Measurements from ENCODE around the gene LIG4.
"Not testable (repeated sequence)": the region's sequence is repeated elsewhere in the genome, so short reads cannot be mapped to it uniquely, and the experiment has no call there.

Gene LIG4

GRCh38 chr13:108217307-108218043 lies 2.1 kb upstream of the LIG4 start:
- Histone ChIP-seq H3K27ac (ENCODE audit: low read depth, low read length) (peak overlapping the region; percentile 88), H3K9ac (ENCODE audit: low read length) (peak overlapping the region; percentile 76), H3K4me1 (ENCODE audit: control insufficient read depth, insufficient read depth, low read length) (peaks cover 16% of the 10 kb centered on the region), H3K4me3 (ENCODE audit: low read length) (peak overlapping the region; percentile 82)
- H3K36me3 ChIP-seq (ENCODE audit: control insufficient read depth, insufficient read depth, low read length); H3K27me3 ChIP-seq (ENCODE audit: control insufficient read depth, insufficient read depth, low read length): not testable (repeated sequence)

GRCh38 chr13:108214441-108215271 lies 680 bp downstream of the LIG4 start:
- Histone ChIP-seq H3K36me3 (ENCODE audit: control insufficient read depth, insufficient read depth, low read length) (peaks cover 2% of the 10 kb centered on the region), H3K27me3 (ENCODE audit: control insufficient read depth, insufficient read depth, low read length) (no peaks in the 10 kb centered on the region), H3K4me1 (ENCODE audit: control insufficient read depth, insufficient read depth, low read length) (peaks cover 15% of the 10 kb centered on the region), H3K9ac (ENCODE audit: low read length) (no peak overlapping the region), H3K4me3 (ENCODE audit: low read length) (peak overlapping the region; percentile 60), H3K27ac (ENCODE audit: low read depth, low read length) (no peak overlapping the region)

GRCh38 chr13:108213946-108214345 lies 1.4 kb downstream of the LIG4 start:
- Histone ChIP-seq H3K4me1 (ENCODE audit: control insufficient read depth, insufficient read depth, low read length) (peaks cover 9% of the 10 kb centered on the region), H3K9ac (ENCODE audit: low read length) (no peak overlapping the region), H3K36me3 (ENCODE audit: control insufficient read depth, insufficient read depth, low read length) (peaks cover 3% of the 10 kb centered on the region), H3K4me3 (ENCODE audit: low read length) (no peak overlapping the region), H3K27ac (ENCODE audit: low read depth, low read length) (no peak overlapping the region), H3K27me3 (ENCODE audit: control insufficient read depth, insufficient read depth, low read length) (no peaks in the 10 kb centered on the region)

GRCh38 chr13:108212886-108213285 lies 2.5 kb downstream of the LIG4 start:
- Histone ChIP-seq H3K36me3 (ENCODE audit: control insufficient read depth, insufficient read depth, low read length) (peaks cover 3% of the 10 kb centered on the region), H3K27ac (ENCODE audit: low read depth, low read length) (no peak overlapping the region), H3K4me1 (ENCODE audit: control insufficient read depth, insufficient read depth, low read length) (peaks cover 9% of the 10 kb centered on the region), H3K9ac (ENCODE audit: low read length) (no peak overlapping the region), H3K4me3 (ENCODE audit: low read length) (no peak overlapping the region), H3K27me3 (ENCODE audit: control insufficient read depth, insufficient read depth, low read length) (no peaks in the 10 kb centered on the region)

- Histone ChIP-seq H3K4me3 (ENCODE audit: low read length) (no peak overlapping the region), H3K27ac (ENCODE audit: low read depth, low read length) (no peak overlapping the region), H3K36me3 (ENCODE audit: control insufficient read depth, insufficient read depth, low read length) (peaks cover 3% of the 10 kb centered on the region), H3K9ac (ENCODE audit: low read length) (no peak overlapping the region), H3K4me1 (ENCODE audit: control insufficient read depth, insufficient read depth, low read length) (peaks cover 4% of the 10 kb centered on the region), H3K27me3 (ENCODE audit: control insufficient read depth, insufficient read depth, low read length) (no peaks in the 10 kb centered on the region)
Observed at GRCh38 chr13:108210551-108210950, 4.8 kb downstream of the LIG4 start.

- Histone ChIP-seq H3K4me1 (ENCODE audit: control insufficient read depth, insufficient read depth, low read length) (no peaks in the 10 kb centered on the region), H3K27ac (ENCODE audit: low read depth, low read length) (no peak overlapping the region), H3K9ac (ENCODE audit: low read length) (no peak overlapping the region), H3K4me3 (ENCODE audit: low read length) (no peak overlapping the region), H3K36me3 (ENCODE audit: control insufficient read depth, insufficient read depth, low read length) (no peaks in the 10 kb centered on the region), H3K27me3 (ENCODE audit: control insufficient read depth, insufficient read depth, low read length) (no peaks in the 10 kb centered on the region)
Observed at GRCh38 chr13:108200781-108201398, 14.4 kb downstream of the LIG4 start.

- H3K27ac ChIP-seq (ENCODE audit: low read depth, low read length) = no peak overlapping the region
- no peaks in the 10 kb centered on the region for H3K36me3 ChIP-seq (ENCODE audit: control insufficient read depth, insufficient read depth, low read length)
- H3K27me3 ChIP-seq (ENCODE audit: control insufficient read depth, insufficient read depth, low read length) = no peaks in the 10 kb centered on the region
Observed at GRCh38 chr13:108195861-108196260, 19.5 kb downstream of the LIG4 start.

GRCh38 chr13:108195146-108195545 lies 20.2 kb downstream of the LIG4 start:
- H3K36me3 ChIP-seq (ENCODE audit: control insufficient read depth, insufficient read depth, low read length) = no peaks in the 10 kb centered on the region
- no peak overlapping the region for H3K9ac ChIP-seq (ENCODE audit: low read length)
- H3K27ac ChIP-seq (ENCODE audit: low read depth, low read length) = no peak overlapping the region
- H3K27me3 ChIP-seq (ENCODE audit: control insufficient read depth, insufficient read depth, low read length) = no peaks in the 10 kb centered on the region
- H3K4me3 ChIP-seq (ENCODE audit: low read length) = no peak overlapping the region
- H3K4me1 ChIP-seq (ENCODE audit: control insufficient read depth, insufficient read depth, low read length) = no peaks in the 10 kb centered on the region

More at GRCh38 chr13:108195861-108196260, 19.5 kb downstream of the LIG4 start:
- H3K4me1 ChIP-seq (ENCODE audit: control insufficient read depth, insufficient read depth, low read length) = no peaks in the 10 kb centered on the region
- H3K9ac ChIP-seq (ENCODE audit: low read length) = no peak overlapping the region
- H3K4me3 ChIP-seq (ENCODE audit: low read length) = no peak overlapping the region

- Histone ChIP-seq H3K9ac (ENCODE audit: low read length) (no peak overlapping the region), H3K27me3 (ENCODE audit: control insufficient read depth, insufficient read depth, low read length) (no peaks in the 10 kb centered on the region), H3K27ac (ENCODE audit: low read depth, low read length) (no peak overlapping the region), H3K4me3 (ENCODE audit: low read length) (no peak overlapping the region), H3K4me1 (ENCODE audit: control insufficient read depth, insufficient read depth, low read length) (no peaks in the 10 kb centered on the region), H3K36me3 (ENCODE audit: control insufficient read depth, insufficient read depth, low read length) (no peaks in the 10 kb centered on the region)
Observed at GRCh38 chr13:108194435-108194936, 20.9 kb downstream of the LIG4 start.

- Histone ChIP-seq H3K36me3 (ENCODE audit: control insufficient read depth, insufficient read depth, low read length) (no peaks in the 10 kb centered on the region), H3K4me1 (ENCODE audit: control insufficient read depth, insufficient read depth, low read length) (no peaks in the 10 kb centered on the region), H3K27me3 (ENCODE audit: control insufficient read depth, insufficient read depth, low read length) (no peaks in the 10 kb centered on the region), H3K9ac (ENCODE audit: low read length) (no peak overlapping the region), H3K27ac (ENCODE audit: low read depth, low read length) (no peak overlapping the region), H3K4me3 (ENCODE audit: low read length) (no peak overlapping the region)
Observed at GRCh38 chr13:108193806-108194205, 21.5 kb downstream of the LIG4 start.

- Histone ChIP-seq H3K36me3 (ENCODE audit: control insufficient read depth, insufficient read depth, low read length) (no peaks in the 10 kb centered on the region), H3K27me3 (ENCODE audit: control insufficient read depth, insufficient read depth, low read length) (no peaks in the 10 kb centered on the region), H3K27ac (ENCODE audit: low read depth, low read length) (no peak overlapping the region), H3K4me1 (ENCODE audit: control insufficient read depth, insufficient read depth, low read length) (no peaks in the 10 kb centered on the region), H3K9ac (ENCODE audit: low read length) (no peak overlapping the region), H3K4me3 (ENCODE audit: low read length) (no peak overlapping the region)
Observed at GRCh38 chr13:108190897-108191296, 24.4 kb downstream of the LIG4 start.

- no peak overlapping the region for H3K27ac ChIP-seq (ENCODE audit: low read depth, low read length)
- no peak overlapping the region for H3K9ac ChIP-seq (ENCODE audit: low read length)
- H3K4me1 ChIP-seq (ENCODE audit: control insufficient read depth, insufficient read depth, low read length) = no peaks in the 10 kb centered on the region
- H3K4me3 ChIP-seq (ENCODE audit: low read length) = no peak overlapping the region
- H3K27me3 ChIP-seq (ENCODE audit: control insufficient read depth, insufficient read depth, low read length) = no peaks in the 10 kb centered on the region
- H3K36me3 ChIP-seq (ENCODE audit: control insufficient read depth, insufficient read depth, low read length) = no peaks in the 10 kb centered on the region
Observed at GRCh38 chr13:108188260-108188659, 27.1 kb downstream of the LIG4 start.

All from rectal smooth muscle tissue (tissue), 1 donor.